Spleen (tissue), 7 donors: ENCODE data around the gene COL27A1.

Source experiments
- POLR2A ChIP-seq, 3 donors: fragments of 450-650 bp; IDR thresholded peaks; one replicate each; pipeline ENCODE4 v1.5.1; 2017; ENCODE audit warnings: antibody characterized with exemption in 3 of 3, mild to moderate bottlenecking in 1 of 3
- POLR2AphosphoS5 ChIP-seq, 3 donors: sonication (generic); formaldehyde crosslinking; IDR thresholded peaks; one replicate each; pipeline ENCODE4 v1.5.1; 2017; ENCODE audit warnings: antibody characterized with exemption in 3 of 3
- TF ChIP-seq, protein P1 (sequence below), 11 experiments: fragments of 200-600 bp in 7 of 11; fragments of 450-650 bp in 4 of 11; sonication (generic) in 4 of 11; IDR thresholded peaks in 8 of 11; conservative IDR thresholded peaks in 3 of 11; 1 replicate in 7 of 11; 2 replicates in 4 of 11; pipeline versions ENCODE4 v1.4.0 to v1.8.0; 2016 to 2021; ENCODE audit warnings: antibody characterized with exemption in 11 of 11, inconsistent platforms in 4 of 11, mild to moderate bottlenecking in 1 of 11
- donor health status: DM: no; HTN: no; CAD: no; lungs with moderate emphysema.
- donor health status: DM: no; HTN: no; CAD: no.
- donor health status: DM: no; HTN: no; CAD: no.

DNA sequence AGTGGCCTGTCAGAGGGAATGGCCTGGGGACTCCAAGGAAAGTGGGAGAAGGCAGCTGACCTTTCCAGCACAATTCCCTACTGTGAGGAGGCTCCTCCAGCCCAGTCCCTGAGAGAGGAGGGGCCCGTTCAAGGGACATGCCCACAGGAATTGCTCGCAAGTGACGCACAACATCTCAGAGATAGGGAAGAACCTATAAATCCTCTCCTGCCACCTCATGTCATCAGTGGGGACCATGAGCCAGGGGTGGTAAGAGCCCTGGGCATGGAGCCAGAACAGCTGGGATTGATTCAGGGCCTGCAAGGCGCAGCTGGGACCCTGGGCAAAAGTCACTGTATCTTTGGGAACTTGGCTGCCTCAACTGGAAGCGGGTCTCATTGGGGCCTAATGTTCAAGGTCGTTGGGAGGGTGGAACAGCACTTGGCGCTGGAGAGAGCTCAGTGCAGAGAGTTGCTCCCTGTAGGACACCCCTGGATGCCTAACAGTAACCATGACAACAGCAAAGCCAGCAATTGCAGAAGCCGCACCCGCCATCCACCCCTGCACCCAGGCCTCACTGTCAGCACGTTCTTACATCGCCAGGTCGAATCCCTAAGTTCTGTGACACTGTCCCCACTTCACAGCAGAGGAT, 126.3 kb downstream of the COL27A1 start:
- TF ChIP-seq POLR2AphosphoS5 (IDR thresholded peaks at IDR 0.05) (no peak), POLR2A (IDR thresholded peaks at IDR 0.05) (no peak)
- TF ChIP-seq, protein P1, sequence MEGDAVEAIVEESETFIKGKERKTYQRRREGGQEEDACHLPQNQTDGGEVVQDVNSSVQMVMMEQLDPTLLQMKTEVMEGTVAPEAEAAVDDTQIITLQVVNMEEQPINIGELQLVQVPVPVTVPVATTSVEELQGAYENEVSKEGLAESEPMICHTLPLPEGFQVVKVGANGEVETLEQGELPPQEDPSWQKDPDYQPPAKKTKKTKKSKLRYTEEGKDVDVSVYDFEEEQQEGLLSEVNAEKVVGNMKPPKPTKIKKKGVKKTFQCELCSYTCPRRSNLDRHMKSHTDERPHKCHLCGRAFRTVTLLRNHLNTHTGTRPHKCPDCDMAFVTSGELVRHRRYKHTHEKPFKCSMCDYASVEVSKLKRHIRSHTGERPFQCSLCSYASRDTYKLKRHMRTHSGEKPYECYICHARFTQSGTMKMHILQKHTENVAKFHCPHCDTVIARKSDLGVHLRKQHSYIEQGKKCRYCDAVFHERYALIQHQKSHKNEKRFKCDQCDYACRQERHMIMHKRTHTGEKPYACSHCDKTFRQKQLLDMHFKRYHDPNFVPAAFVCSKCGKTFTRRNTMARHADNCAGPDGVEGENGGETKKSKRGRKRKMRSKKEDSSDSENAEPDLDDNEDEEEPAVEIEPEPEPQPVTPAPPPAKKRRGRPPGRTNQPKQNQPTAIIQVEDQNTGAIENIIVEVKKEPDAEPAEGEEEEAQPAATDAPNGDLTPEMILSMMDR (IDR thresholded peaks at IDR 0.05 in 8 of 11, conservative IDR thresholded peaks at IDR 0.05 in 3 of 11) = no peak
